ENCODE measurements around the gene LRRTM4. TPM values are rescaled to one million over a fixed set of nuclear protein-coding genes. Genes with fewer than 3 reads are reported as not detected.

Gene LRRTM4
- total RNA-seq, 2 experiments from 2014 or later: not detected

DNA sequence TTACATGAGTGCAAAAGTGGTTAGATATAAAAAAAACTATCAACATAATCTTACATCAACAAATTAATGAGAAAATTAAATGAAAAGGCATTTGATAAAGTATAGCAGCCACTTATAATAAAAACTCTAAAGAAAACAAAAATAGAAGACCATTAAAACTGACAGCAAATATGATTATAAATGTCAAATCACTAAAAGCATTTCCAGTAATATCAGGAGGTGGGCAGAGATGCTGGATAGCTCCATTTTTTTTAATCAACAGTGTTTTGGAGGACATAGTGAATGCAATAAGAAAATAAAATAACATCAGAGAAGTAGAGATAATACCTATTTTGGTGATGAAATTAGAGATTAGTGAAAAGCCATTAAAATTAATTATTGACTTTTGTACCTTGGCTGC is 173.4 kb downstream of the LRRTM4 start:
- DNase-seq (ENCODE audit: low spot score): no peak
- no peaks in the 10 kb centered on the region for H3K9me3 ChIP-seq (ENCODE audit: low read length)
- H3K27ac ChIP-seq (ENCODE audit: low read depth, low read length, poor library complexity, severe bottlenecking): no peak overlapping the region
- TF ChIP-seq, protein P1, sequence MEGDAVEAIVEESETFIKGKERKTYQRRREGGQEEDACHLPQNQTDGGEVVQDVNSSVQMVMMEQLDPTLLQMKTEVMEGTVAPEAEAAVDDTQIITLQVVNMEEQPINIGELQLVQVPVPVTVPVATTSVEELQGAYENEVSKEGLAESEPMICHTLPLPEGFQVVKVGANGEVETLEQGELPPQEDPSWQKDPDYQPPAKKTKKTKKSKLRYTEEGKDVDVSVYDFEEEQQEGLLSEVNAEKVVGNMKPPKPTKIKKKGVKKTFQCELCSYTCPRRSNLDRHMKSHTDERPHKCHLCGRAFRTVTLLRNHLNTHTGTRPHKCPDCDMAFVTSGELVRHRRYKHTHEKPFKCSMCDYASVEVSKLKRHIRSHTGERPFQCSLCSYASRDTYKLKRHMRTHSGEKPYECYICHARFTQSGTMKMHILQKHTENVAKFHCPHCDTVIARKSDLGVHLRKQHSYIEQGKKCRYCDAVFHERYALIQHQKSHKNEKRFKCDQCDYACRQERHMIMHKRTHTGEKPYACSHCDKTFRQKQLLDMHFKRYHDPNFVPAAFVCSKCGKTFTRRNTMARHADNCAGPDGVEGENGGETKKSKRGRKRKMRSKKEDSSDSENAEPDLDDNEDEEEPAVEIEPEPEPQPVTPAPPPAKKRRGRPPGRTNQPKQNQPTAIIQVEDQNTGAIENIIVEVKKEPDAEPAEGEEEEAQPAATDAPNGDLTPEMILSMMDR (conservative IDR thresholded peaks at IDR 0.05; ENCODE audit: low read length): no peak
- no peak for TF ChIP-seq EZH2phosphoT487 (IDR thresholded peaks at IDR 0.05; ENCODE audit: borderline replicate concordance, low read depth, low read length)
- POLR2A ChIA-PET: interaction anchor here (0.7 kb wide), 1 partner anchor 1919 kb away, joined by 4 read pairs; no protein-coding TSS in a partner anchor
- intact Hi-C loops (cut with micrococcal nuclease; ENCODE audit: unreplicated experiment): no loop called here
- H3K4me3 ChIP-seq (ENCODE audit: low read depth, low read length, poor library complexity, severe bottlenecking): no peak overlapping the region
- CTCF ChIA-PET (ENCODE audit: unreplicated experiment): no interaction called here
- H3K4me2 ChIP-seq (ENCODE audit: low read length): no peak overlapping the region
- no peak overlapping the region for H2AFZ ChIP-seq (ENCODE audit: low read length)
- no peaks in the 10 kb centered on the region for H3K79me2 ChIP-seq (ENCODE audit: insufficient read depth, low read depth, low read length)
- no peaks in the 10 kb centered on the region for H3K36me3 ChIP-seq (ENCODE audit: insufficient read depth, low read length)
- BruUV-seq (replicated peaks): no TSS peak
- H3K4me1 ChIP-seq (ENCODE audit: insufficient read depth, low read length, poor library complexity, severe bottlenecking): no peaks in the 10 kb centered on the region
- no peaks in the 10 kb centered on the region for H4K20me1 ChIP-seq (ENCODE audit: insufficient read depth, low read length)
- H3K9me2 ChIP-seq (ENCODE audit: insufficient read depth, low read length): no peaks in the 10 kb centered on the region

DNA sequence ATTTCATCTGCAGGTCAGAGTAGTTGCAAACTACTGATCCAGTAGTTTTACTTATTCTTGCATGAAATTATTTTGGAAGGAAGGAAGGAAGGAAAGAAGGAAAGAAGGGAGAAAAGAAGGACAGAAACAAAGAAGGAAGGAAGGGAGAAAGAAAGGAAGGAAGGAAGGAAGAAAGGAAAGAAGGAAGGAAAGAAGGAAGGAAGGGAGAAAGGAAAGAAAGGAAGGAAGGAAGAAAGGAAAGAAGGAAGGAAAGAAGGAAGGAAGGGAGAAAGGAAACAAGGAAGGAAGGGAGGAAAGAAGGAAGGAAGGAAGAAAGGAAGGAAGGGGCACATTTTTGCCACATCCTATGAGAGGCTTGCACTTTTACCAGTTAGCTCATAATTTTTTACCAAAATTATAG is 186.2 kb downstream of the LRRTM4 start:
- CTCF ChIA-PET (ENCODE audit: unreplicated experiment): no interaction called here
- intact Hi-C loops (cut with micrococcal nuclease; ENCODE audit: unreplicated experiment): no loop called here
- TF ChIP-seq, protein P1 (conservative IDR thresholded peaks at IDR 0.05; ENCODE audit: low read length): no peak
- TF ChIP-seq EZH2phosphoT487 (IDR thresholded peaks at IDR 0.05; ENCODE audit: borderline replicate concordance, low read depth, low read length): no peak

DNA sequence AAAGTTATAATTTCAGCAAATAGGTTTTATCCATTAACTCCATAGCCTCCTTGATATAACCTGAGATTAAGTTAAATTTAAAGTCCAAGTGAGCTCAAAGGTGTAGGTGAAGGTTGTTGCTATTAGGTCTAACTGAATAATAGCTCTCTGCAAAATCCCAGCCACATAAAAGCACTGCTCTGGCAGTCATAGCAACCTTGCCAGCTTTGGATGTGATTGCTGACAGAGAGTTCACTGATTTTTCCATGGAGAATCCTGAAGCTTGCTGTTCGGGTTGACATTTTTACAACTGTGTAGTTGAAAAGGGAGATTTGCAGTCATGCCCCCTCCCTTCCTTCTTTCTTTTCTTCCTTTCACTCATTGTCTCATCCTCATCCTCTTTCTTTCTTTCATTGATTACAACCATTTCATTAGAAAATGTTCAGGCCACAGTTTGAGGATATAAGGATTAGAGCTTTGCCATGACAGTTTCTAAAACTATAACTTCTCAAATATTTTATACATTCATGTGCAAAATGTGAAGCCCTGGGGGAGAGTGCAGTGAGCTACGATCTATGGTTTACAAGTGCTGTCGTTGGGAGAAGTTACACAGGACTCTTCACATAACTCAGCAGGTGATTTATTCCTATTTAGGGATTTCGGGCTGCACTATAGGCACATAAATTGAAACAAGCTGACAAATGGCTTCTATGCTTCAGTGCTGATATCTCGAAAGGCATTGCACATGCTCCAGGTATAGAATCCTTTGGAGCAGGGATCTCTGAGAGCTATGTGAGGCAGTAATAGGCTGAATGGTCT is 193.8 kb downstream of the LRRTM4 start:
- Histone ChIP-seq H3K9me2 (ENCODE audit: insufficient read depth, low read length) (no peaks in the 10 kb centered on the region), H3K79me2 (ENCODE audit: insufficient read depth, low read depth, low read length) (no peaks in the 10 kb centered on the region), H2AFZ (ENCODE audit: low read length) (no peak overlapping the region), H3K4me1 (ENCODE audit: insufficient read depth, low read length, poor library complexity, severe bottlenecking) (no peaks in the 10 kb centered on the region), H3K4me2 (ENCODE audit: low read length) (no peak overlapping the region), H3K4me3 (ENCODE audit: low read depth, low read length, poor library complexity, severe bottlenecking) (no peak overlapping the region), H3K9me3 (ENCODE audit: low read length) (no peaks in the 10 kb centered on the region), H4K20me1 (ENCODE audit: insufficient read depth, low read length) (no peaks in the 10 kb centered on the region), H3K36me3 (ENCODE audit: insufficient read depth, low read length) (no peaks in the 10 kb centered on the region), H3K27ac (ENCODE audit: low read depth, low read length, poor library complexity, severe bottlenecking) (no peak overlapping the region)
- no TSS peak for BruUV-seq (replicated peaks)
- ChIA-PET POLR2A (interaction anchor here (1.2 kb wide), 1 partner anchor 11 kb away, joined by 3 read pairs; no protein-coding TSS in a partner anchor), CTCF (ENCODE audit: unreplicated experiment) (no interaction called here)
- no peak for DNase-seq (ENCODE audit: low spot score)
- no peak for TF ChIP-seq EZH2phosphoT487 (IDR thresholded peaks at IDR 0.05; ENCODE audit: borderline replicate concordance, low read depth, low read length)
- TF ChIP-seq, protein P1 (conservative IDR thresholded peaks at IDR 0.05; ENCODE audit: low read length): no peak
- intact Hi-C loops (cut with micrococcal nuclease; ENCODE audit: unreplicated experiment): no loop called here

More for the DNA sequence above, 186.2 kb downstream of the LRRTM4 start:
- Histone ChIP-seq H3K36me3 (ENCODE audit: insufficient read depth, low read length) (no peaks in the 10 kb centered on the region), H3K9me2 (ENCODE audit: insufficient read depth, low read length) (no peaks in the 10 kb centered on the region), H3K4me2 (ENCODE audit: low read length) (no peak overlapping the region), H3K4me1 (ENCODE audit: insufficient read depth, low read length, poor library complexity, severe bottlenecking) (no peaks in the 10 kb centered on the region), H2AFZ (ENCODE audit: low read length) (no peak overlapping the region), H3K27ac (ENCODE audit: low read depth, low read length, poor library complexity, severe bottlenecking) (no peak overlapping the region), H3K79me2 (ENCODE audit: insufficient read depth, low read depth, low read length) (no peaks in the 10 kb centered on the region), H3K9me3 (ENCODE audit: low read length) (no peaks in the 10 kb centered on the region), H3K4me3 (ENCODE audit: low read depth, low read length, poor library complexity, severe bottlenecking) (no peak overlapping the region), H4K20me1 (ENCODE audit: insufficient read depth, low read length) (no peaks in the 10 kb centered on the region)
- no TSS peak for BruUV-seq (replicated peaks)
- DNase-seq (ENCODE audit: low spot score): no peak
- POLR2A ChIA-PET: interaction anchor here (0.9 kb wide), 1 partner anchor 330 kb away, joined by 4 read pairs; no protein-coding TSS in a partner anchor
